Bronchial epithelial cell (primary cell): ENCODE measurements around the gene HSCB. TPM values are rescaled to one million over a fixed set of nuclear protein-coding genes. Genes with fewer than 3 reads are reported as not detected.
"Not testable (repeated sequence)": the region's sequence is repeated elsewhere in the genome, so short reads cannot be mapped to it uniquely, and the experiment has no call there.

Source experiments
- DNase-seq: peaks from one replicate; pipeline ENCODE4 v3.0.0-alpha.2; 2010; ENCODE audit warnings: low read depth
- FAIRE-seq: peaks from 2 replicates; lab custom pipeline; 2011; peaks lifted over from hg19 to GRCh38; lab: Jason Lieb, UNC
- H3K27me3 ChIP-seq: 2 replicates; pipeline ENCODE4 v1.5.1; 2011; ENCODE audit warnings: low read length; ENCODE audit not compliant: control insufficient read depth, insufficient read depth
- H3K36me3 ChIP-seq: 2 replicates; pipeline ENCODE4 v1.5.1; 2011; ENCODE audit warnings: low read length; ENCODE audit not compliant: control insufficient read depth, insufficient read depth
- H3K4me3 ChIP-seq: 2 replicates; pipeline ENCODE4 v1.5.1; 2011; ENCODE audit warnings: mild to moderate bottlenecking, low read depth, low read length, control low read depth
- CTCF ChIP-seq: IDR thresholded peaks from 2 replicates; pipeline ENCODE4 v1.5.1; 2011; ENCODE audit warnings: mild to moderate bottlenecking, moderate library complexity, low read length, control low read depth, inconsistent platforms; ENCODE audit not compliant: insufficient read depth, severe bottlenecking
- total RNA-seq: library from RNA; depleted of rRNA; stranded (reverse); fragments of >200 nt; gene quantifications from 2 replicates; pipeline ENCODE4 v1.2.1, GENCODE V29; 2014

Gene HSCB
- total RNA-seq, 1 donor from 2014 or later, result 24.7 TPM

GRCh38 chr22:28750471-28750881 is 8.6 kb downstream of the HSCB start:
- no peak for FAIRE-seq
- H3K27me3 ChIP-seq, result no peaks in the 10 kb centered on the region
- peak; percentile 46 for DNase-seq
- H3K4me3 ChIP-seq, result no peak overlapping the region
- no peak for TF ChIP-seq CTCF
- peaks cover 2% of the 10 kb centered on the region for H3K36me3 ChIP-seq

GRCh38 chr22:28754512-28754911 is 12.7 kb downstream of the HSCB start:
- not testable (repeated sequence) for FAIRE-seq

GRCh38 chr22:28759861-28760560 is 18.2 kb downstream of the HSCB start:
- FAIRE-seq (no peak), DNase-seq (peak; percentile 25)
- Histone ChIP-seq H3K36me3 (no peaks in the 10 kb centered on the region), H3K27me3 (no peaks in the 10 kb centered on the region), H3K4me3 (no peak overlapping the region)
- TF ChIP-seq CTCF, result no peak

More at GRCh38 chr22:28754512-28754911, 12.7 kb downstream of the HSCB start:
- H3K27me3 ChIP-seq, H3K4me3 ChIP-seq, DNase-seq, H3K36me3 ChIP-seq: not testable (repeated sequence)

- H3K4me3 ChIP-seq, result no peak overlapping the region
- no peak for DNase-seq
- no peaks in the 10 kb centered on the region for H3K27me3 ChIP-seq
- H3K36me3 ChIP-seq, result no peaks in the 10 kb centered on the region
- no peak for TF ChIP-seq CTCF
- FAIRE-seq, result no peak
Measured at GRCh38 chr22:28761449-28761755, 19.6 kb downstream of the HSCB start.

GRCh38 chr22:28762000-28762399 is 20.2 kb downstream of the HSCB start:
- FAIRE-seq, H3K27me3 ChIP-seq, H3K4me3 ChIP-seq, H3K36me3 ChIP-seq, DNase-seq: not testable (repeated sequence)

GRCh38 chr22:28766628-28767027 is 24.8 kb downstream of the HSCB start:
- Histone ChIP-seq H3K27me3 (no peaks in the 10 kb centered on the region), H3K4me3 (no peak overlapping the region), H3K36me3 (no peaks in the 10 kb centered on the region)
- no peak for TF ChIP-seq CTCF
- FAIRE-seq (no peak), DNase-seq (no peak)
